Mammary epithelial cell (primary cell): Measurements from ENCODE around the gene DPYSL4.
"Not testable (repeated sequence)": the region's sequence is repeated elsewhere in the genome, so short reads cannot be mapped to it uniquely, and the experiment has no call there.

Experiments
- EZH2 ChIP-seq: IDR thresholded peaks from 2 replicates; pipeline ENCODE4 v1.6.1; 2012; ENCODE audit warnings: low read length, inconsistent platforms, borderline replicate concordance
- TF ChIP-seq, protein P1 (sequence below), 2 donors: IDR thresholded peaks in 1 of 2; conservative IDR thresholded peaks in 1 of 2; 2 replicates each; pipeline ENCODE4 v1.5.1; 2011 to 2012; ENCODE audit warnings: inconsistent platforms in 2 of 2, low read length in 2 of 2, mild to moderate bottlenecking in 2 of 2, control low read depth in 1 of 2, low read depth in 1 of 2; ENCODE audit not compliant: insufficient read depth in 1 of 2; ENCODE audit errors: extremely low read depth in 1 of 2

DNA sequence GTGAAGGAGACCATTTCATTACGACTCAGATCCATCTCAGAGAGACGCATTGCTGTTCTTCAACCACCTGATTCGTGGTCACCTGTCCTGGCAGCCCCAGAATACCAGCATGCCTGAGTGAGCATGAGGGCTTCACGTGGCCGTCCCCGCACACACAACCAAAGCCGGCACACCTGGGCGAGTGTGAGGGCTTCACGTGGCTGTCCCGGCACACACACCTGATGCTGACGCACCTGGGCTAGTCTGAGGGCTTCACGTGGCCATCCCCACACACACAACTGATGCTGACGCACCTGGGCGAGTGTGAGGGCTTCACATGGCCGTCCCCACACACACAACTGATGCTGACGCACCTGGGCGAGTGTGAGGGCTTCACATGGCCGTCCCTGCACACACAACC lies 34.2 kb downstream of the DPYSL4 start:
- TF ChIP-seq, protein P1, sequence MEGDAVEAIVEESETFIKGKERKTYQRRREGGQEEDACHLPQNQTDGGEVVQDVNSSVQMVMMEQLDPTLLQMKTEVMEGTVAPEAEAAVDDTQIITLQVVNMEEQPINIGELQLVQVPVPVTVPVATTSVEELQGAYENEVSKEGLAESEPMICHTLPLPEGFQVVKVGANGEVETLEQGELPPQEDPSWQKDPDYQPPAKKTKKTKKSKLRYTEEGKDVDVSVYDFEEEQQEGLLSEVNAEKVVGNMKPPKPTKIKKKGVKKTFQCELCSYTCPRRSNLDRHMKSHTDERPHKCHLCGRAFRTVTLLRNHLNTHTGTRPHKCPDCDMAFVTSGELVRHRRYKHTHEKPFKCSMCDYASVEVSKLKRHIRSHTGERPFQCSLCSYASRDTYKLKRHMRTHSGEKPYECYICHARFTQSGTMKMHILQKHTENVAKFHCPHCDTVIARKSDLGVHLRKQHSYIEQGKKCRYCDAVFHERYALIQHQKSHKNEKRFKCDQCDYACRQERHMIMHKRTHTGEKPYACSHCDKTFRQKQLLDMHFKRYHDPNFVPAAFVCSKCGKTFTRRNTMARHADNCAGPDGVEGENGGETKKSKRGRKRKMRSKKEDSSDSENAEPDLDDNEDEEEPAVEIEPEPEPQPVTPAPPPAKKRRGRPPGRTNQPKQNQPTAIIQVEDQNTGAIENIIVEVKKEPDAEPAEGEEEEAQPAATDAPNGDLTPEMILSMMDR (conservative IDR thresholded peaks at IDR 0.05 in 1 of 2, IDR thresholded peaks at IDR 0.05 in 1 of 2; ENCODE audit: extremely low read depth in 1 of 2, insufficient read depth in 1 of 2, low read depth in 1 of 2, low read length in 2 of 2) = not testable (repeated sequence)
- not testable (repeated sequence) for TF ChIP-seq EZH2
